ENCODE measurements around the gene ORM2.

ORM2 gene

GRCh38 chr9:114350636-114351401 is 21.1 kb downstream of the ORM2 start:
- no peak for DNase-seq

- DNase-seq, result no peak
These were observed 22.3 kb downstream of the ORM2 start for GRCh38 chr9:114351932-114352331.

GRCh38 chr9:114355821-114356220 is 26.2 kb downstream of the ORM2 start:
- no peak for DNase-seq

GRCh38 chr9:114356792-114357191 is 27.1 kb downstream of the ORM2 start:
- no peak for DNase-seq

GRCh38 chr9:114357360-114357759 is 27.7 kb downstream of the ORM2 start:
- no peak for DNase-seq

GRCh38 chr9:114357911-114358328 is 28.3 kb downstream of the ORM2 start:
- no peak for DNase-seq

- no peak for DNase-seq
These were observed 30.1 kb downstream of the ORM2 start for GRCh38 chr9:114359801-114360200.

- no peak for DNase-seq
These were observed 31.9 kb downstream of the ORM2 start for GRCh38 chr9:114361542-114361941.

GRCh38 chr9:114362394-114362793 is 32.7 kb downstream of the ORM2 start:
- no peak for DNase-seq

GRCh38 chr9:114363424-114363823 is 33.8 kb downstream of the ORM2 start:
- no peak for DNase-seq

GRCh38 chr9:114364134-114365041 is 34.7 kb downstream of the ORM2 start:
- DNase-seq, result peak; percentile 47

- DNase-seq, result no peak
These were observed 35.5 kb downstream of the ORM2 start for GRCh38 chr9:114365194-114365593.

- DNase-seq, result no peak
These were observed 36.9 kb downstream of the ORM2 start for GRCh38 chr9:114366334-114367128.

- no peak for DNase-seq
These were observed 37.7 kb downstream of the ORM2 start for GRCh38 chr9:114367366-114367765.

GRCh38 chr9:114367772-114368569 is 38.3 kb downstream of the ORM2 start:
- no peak for DNase-seq

- DNase-seq, result no peak
These were observed 39.8 kb downstream of the ORM2 start for GRCh38 chr9:114369216-114370130.

- DNase-seq, result no peak
These were observed 40.7 kb downstream of the ORM2 start for GRCh38 chr9:114370251-114370967.

- no peak for DNase-seq
These were observed 41.3 kb downstream of the ORM2 start for GRCh38 chr9:114370968-114371320.

- DNase-seq, result no peak
These were observed 41.8 kb downstream of the ORM2 start for GRCh38 chr9:114371343-114371944.

All from OCI-M1 (cell line).